Thyroid gland (tissue), 4 donors: ENCODE results near the gene CYLC2.

Experiments used
- CTCF ChIP-seq, 6 experiments: fragments of 200-600 bp in 3 of 6; fragments of 450-650 bp in 3 of 6; sonication (generic) in 3 of 6; IDR thresholded peaks; one replicate each; pipeline ENCODE4 v1.5.1; 2016 to 2019; ENCODE audit warnings: antibody characterized with exemption in 6 of 6, mild to moderate bottlenecking in 2 of 6, inconsistent platforms in 1 of 6, moderate library complexity in 1 of 6
- POLR2A ChIP-seq, 2 donors: fragments of 450-650 bp; IDR thresholded peaks; one replicate each; pipeline ENCODE4 v1.6.1; 2017; ENCODE audit warnings: antibody characterized with exemption in 2 of 2, mild to moderate bottlenecking in 2 of 2, moderate library complexity in 1 of 2

- no peak for TF ChIP-seq POLR2A (IDR thresholded peaks at IDR 0.05)
- no peak for TF ChIP-seq CTCF (IDR thresholded peaks at IDR 0.05)
These were observed 19.1 kb downstream of the CYLC2 start for GRCh38 chr9:103014242-103014641.
